HL-60 (cell line): ENCODE results near the gene NEK5.

Experiments
- CTCF ChIP-seq: IDR thresholded peaks from one replicate; pipeline ENCODE4 v1.5.1; 2011; ENCODE audit warnings: low read length, control low read depth, inconsistent platforms; ENCODE audit not compliant: insufficient read depth
- POLR2AphosphoS5 ChIP-seq: IDR thresholded peaks from 2 replicates; pipeline ENCODE4 v1.6.1; 2012; ENCODE audit warnings: low read depth

GRCh38 chr13:52011632-52012511 is 117.0 kb downstream of the NEK5 start, which contains the start of gene ALG11:
- TF ChIP-seq CTCF (no peak), POLR2AphosphoS5 (peak; percentile 78; the same call in 1 of the 2 replicates)
